AG10803 (cell line): ENCODE data around the gene NDUFS7.

Experiments
- DNase-seq: peaks from one replicate; pipeline ENCODE4 v3.0.0; 2010; ENCODE audit warnings: low read depth
- H3K4me3 ChIP-seq: 2 replicates; pipeline ENCODE4 v1.5.1; 2011; ENCODE audit warnings: mild to moderate bottlenecking, low read length, control low read depth
- CTCF ChIP-seq: conservative IDR thresholded peaks from 2 replicates; pipeline ENCODE4 v1.5.1; 2011; ENCODE audit warnings: mild to moderate bottlenecking, low read length, control low read depth, inconsistent platforms

Gene NDUFS7

DNA sequence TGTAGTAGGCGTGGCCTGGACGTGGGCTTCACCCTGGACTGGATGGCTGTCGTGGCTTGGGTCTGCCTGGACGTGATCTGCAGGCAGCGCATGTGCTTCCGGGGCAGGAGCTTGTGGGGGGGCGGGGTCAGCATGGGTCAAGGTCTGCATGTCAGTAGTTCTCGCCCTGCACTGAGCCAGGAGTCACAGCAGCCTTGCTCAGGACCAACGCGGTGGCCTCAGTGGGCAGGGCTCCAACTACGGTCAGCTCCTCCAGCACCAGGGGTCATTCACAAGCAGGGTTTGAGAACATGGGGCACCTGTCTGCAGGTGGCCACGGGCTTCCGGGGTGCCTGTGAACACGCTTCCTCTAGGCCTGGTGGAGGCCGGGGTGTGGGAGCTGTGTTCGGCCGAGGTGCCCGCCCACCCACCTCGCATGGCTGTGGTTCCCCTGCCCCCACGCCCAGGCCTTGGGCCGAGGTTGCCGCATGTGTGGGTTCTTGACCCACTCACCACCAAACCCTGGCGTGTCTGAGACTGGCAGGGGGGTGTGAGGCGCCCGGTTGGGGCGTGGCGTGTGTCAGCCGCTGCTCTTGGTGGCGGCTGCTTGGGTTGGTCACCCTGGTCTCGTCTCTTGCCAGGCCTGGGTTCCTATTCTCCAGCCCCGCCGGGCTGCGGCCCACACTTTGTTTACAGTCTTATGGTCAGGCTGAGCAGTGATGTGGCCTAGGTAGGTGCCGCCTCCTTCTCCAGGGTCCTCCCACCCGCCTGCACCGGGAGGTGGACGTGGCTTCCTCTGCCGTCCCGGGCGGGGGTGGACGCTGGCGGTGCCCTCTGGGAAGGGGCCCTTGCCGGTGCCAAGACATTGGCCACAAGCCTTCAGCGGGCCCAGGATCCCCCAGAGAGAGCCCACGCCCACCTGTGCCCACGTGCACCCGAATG lies 49.7 kb downstream of the NDUFS7 start:
- no peak overlapping the region for H3K4me3 ChIP-seq
- no peak for DNase-seq
- TF ChIP-seq CTCF: no peak

- TF ChIP-seq CTCF: no peak
- DNase-seq: no peak
- no peak overlapping the region for H3K4me3 ChIP-seq
These were observed 50.3 kb downstream of the NDUFS7 start for GRCh38 chr19:1434040-1434366.

DNA sequence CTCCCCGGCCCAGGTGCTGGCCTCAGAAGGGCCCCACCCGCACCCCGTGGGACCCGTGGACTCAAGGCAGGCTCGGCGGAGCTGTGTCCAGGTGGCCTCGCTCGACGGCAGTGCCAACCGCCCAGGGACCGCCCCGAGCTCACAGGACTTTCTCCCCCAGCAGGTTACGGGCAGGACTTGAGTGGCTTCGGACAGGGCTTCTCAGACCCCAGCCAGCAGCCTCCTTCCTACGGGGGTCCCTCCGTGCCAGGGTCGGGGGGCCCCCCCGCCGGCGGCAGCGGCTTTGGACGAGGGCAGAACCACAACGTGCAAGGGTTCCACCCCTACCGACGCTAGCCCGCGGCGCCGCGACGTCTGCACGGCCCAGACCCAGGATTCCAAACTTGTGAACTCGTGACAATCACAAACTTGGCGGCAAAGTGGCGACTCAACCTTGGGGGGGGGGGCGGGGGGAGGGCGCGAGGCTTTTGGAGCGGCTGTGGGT lies 50.9 kb downstream of the NDUFS7 start:
- DNase-seq: no peak
- no peak for TF ChIP-seq CTCF
- H3K4me3 ChIP-seq: no peak overlapping the region

DNA sequence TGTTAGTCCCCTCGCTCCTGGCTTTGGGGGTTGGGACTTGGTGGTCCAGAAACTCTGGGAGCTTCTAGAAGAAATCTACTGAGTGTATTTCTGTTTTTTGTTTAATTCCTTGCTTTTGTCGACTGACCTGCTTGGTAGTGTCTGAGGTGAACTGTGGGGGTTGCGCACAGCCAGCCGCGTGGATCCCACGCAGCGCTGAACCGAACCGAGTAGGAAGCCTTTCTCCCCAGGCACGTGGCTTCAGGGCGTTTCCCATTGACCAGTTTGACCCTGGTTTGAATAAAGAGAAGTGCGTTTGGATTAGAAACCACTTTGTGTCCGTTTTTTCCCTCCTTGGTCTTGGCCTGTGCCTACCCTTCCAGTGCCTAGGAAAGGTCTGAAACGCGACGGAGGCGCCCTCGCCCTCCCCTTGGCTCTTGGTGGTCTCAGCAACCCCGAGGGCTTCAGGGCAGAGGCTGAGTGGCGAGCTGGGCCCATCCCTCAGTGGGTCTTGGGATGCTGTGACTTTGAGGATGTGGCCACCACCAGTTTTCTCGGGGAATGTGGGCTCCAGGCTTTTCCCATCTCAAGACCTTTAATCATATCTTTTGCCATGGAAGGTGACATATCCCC lies 51.8 kb downstream of the NDUFS7 start:
- TF ChIP-seq CTCF: no peak
- H3K4me3 ChIP-seq: no peak overlapping the region
- no peak for DNase-seq

DNA sequence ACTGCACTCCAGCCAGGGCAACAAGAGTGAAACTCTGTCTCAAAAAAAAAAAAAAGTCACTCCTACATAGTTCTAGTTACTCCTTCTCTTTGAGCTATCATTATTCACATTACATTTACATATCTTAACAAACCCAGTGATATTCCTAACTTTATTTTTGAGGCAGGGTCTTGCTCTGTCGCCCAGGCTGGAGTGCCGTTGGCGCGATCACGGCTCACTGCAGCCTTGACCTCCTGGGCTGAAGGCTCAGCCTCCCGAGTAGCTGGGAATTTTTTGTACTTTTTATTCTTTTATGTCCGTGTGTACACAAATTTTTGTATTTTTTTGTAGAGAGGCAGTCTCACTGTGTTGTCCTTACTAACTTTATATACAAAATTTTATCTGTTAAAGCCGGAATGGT lies 53.9 kb downstream of the NDUFS7 start:
- no peak for TF ChIP-seq CTCF
- no peak overlapping the region for H3K4me3 ChIP-seq
- no peak for DNase-seq

DNA sequence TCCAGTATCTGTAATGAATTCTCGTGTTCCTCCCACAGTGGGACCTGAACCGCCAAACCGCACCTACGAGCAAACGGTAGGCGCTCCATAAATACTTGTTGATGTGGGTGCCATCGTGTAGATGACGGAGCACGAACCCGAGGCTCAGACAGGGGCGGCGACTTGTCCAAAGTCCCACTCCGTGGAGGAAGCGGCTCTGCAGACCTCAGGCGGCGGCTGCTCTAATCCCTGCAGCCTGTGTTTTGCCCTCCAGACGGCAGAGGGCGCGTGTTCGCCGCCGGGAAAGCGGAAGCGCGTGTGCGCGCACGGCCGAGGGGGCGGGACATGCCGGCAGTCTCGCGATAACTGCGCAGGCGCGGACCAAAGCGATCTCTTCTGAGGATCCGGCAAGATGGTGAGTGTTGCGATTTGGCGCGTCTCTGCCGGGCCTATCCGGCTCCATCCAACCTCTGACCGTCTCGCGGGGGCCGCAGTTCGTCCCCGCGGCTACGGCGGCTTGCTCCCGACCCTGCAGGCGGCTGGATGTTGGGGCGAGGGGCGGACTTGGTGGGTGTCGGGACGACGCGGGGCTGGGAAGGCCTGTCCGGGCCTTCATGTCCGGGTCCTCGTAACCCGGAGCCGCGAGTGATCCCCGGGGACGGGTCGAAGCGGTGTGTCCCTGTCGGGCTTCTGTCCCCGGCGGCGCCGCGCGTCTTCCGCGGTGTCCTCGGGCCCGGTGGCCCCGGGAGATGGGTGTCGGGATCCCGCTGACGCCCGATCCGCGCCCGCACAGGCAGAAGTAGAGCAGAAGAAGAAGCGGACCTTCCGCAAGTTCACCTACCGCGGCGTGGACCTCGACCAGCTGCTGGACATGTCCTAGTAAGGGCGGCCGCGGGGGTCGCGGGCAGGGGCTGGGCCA lies 54.6 kb downstream of the NDUFS7 start, which contains the start of gene RPS15:
Gene RPS15 (plus strand): TSS at position 362 of the 898 bp plus-strand sequence. CDS start 30 bp downstream, at position 392.
- H3K4me3 ChIP-seq: peak within 1 kb of the TSS; percentile 82
- peak; percentile 77 for TF ChIP-seq CTCF
- peak; percentile 94 for DNase-seq
